Ishikawa (cell line): ENCODE measurements around the gene AK9.

Source experiments
- CEBPB ChIP-seq: IDR thresholded peaks from 2 replicates; pipeline ENCODE4 v1.6.1; 2012
- CREB1 ChIP-seq: IDR thresholded peaks from 2 replicates; pipeline ENCODE4 v1.6.1; 2012; ENCODE audit warnings: low read depth
- EP300 ChIP-seq: IDR thresholded peaks from 2 replicates; pipeline ENCODE4 v1.6.1; 2012; ENCODE audit warnings: borderline replicate concordance
- FOXM1 ChIP-seq: IDR thresholded peaks from 2 replicates; pipeline ENCODE4 v1.6.1; 2012; ENCODE audit warnings: low read depth, borderline replicate concordance
- RAD21 ChIP-seq: IDR thresholded peaks from 2 replicates; pipeline ENCODE4 v1.6.1; 2012; ENCODE audit warnings: low read depth
- TAF1 ChIP-seq: IDR thresholded peaks from 2 replicates; pipeline ENCODE4 v1.6.1; 2012; ENCODE audit warnings: low read depth, mild to moderate bottlenecking
- TCF12 ChIP-seq: IDR thresholded peaks from 2 replicates; pipeline ENCODE4 v1.6.1; 2012; ENCODE audit warnings: low read depth
- TEAD4 ChIP-seq: IDR thresholded peaks from 2 replicates; pipeline ENCODE4 v1.6.1; 2012
- YY1 ChIP-seq: IDR thresholded peaks from 2 replicates; pipeline ENCODE4 v1.6.1; 2012; ENCODE audit warnings: low read depth
- ZBTB7A ChIP-seq: IDR thresholded peaks from 2 replicates; pipeline ENCODE4 v1.6.1; 2012; ENCODE audit warnings: low read depth
- TF ChIP-seq, protein P1 (sequence below): IDR thresholded peaks from 2 replicates; pipeline ENCODE4 v1.6.1; 2012; ENCODE audit warnings: low read depth, mild to moderate bottlenecking
- TF ChIP-seq, protein P2 (sequence below): IDR thresholded peaks from 2 replicates; pipeline ENCODE4 v1.6.1; 2012

DNA sequence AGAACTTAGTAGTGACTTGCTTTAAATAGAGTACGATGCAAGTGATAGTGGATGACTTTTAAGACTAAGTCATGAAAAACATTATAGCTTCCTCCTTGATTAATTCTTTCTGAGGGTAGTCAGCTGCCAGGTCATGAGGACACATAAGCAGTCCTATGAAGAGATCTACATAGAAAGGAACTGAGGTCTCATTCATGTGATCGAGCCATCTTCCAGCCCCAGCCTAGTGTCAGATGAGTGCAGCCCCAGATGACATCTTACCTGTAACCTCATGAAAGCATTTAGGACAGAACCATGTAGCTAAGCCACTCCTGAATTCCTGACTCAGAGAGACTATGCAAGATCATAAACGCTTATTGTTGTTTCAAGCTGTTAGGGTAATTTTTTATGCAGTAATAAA lies 67.7 kb downstream of the AK9 start:
- TF ChIP-seq, protein P1, sequence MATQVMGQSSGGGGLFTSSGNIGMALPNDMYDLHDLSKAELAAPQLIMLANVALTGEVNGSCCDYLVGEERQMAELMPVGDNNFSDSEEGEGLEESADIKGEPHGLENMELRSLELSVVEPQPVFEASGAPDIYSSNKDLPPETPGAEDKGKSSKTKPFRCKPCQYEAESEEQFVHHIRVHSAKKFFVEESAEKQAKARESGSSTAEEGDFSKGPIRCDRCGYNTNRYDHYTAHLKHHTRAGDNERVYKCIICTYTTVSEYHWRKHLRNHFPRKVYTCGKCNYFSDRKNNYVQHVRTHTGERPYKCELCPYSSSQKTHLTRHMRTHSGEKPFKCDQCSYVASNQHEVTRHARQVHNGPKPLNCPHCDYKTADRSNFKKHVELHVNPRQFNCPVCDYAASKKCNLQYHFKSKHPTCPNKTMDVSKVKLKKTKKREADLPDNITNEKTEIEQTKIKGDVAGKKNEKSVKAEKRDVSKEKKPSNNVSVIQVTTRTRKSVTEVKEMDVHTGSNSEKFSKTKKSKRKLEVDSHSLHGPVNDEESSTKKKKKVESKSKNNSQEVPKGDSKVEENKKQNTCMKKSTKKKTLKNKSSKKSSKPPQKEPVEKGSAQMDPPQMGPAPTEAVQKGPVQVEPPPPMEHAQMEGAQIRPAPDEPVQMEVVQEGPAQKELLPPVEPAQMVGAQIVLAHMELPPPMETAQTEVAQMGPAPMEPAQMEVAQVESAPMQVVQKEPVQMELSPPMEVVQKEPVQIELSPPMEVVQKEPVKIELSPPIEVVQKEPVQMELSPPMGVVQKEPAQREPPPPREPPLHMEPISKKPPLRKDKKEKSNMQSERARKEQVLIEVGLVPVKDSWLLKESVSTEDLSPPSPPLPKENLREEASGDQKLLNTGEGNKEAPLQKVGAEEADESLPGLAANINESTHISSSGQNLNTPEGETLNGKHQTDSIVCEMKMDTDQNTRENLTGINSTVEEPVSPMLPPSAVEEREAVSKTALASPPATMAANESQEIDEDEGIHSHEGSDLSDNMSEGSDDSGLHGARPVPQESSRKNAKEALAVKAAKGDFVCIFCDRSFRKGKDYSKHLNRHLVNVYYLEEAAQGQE, result no peak
- TF ChIP-seq FOXM1 (no peak), CREB1 (no peak), EP300 (no peak), ZBTB7A (no peak), CEBPB (no peak), TAF1 (no peak), TEAD4 (no peak), RAD21 (no peak), TCF12 (no peak), YY1 (no peak)
- TF ChIP-seq, protein P2, sequence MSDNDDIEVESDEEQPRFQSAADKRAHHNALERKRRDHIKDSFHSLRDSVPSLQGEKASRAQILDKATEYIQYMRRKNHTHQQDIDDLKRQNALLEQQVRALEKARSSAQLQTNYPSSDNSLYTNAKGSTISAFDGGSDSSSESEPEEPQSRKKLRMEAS, result no peak
